ENCODE data around the gene TNFRSF9. TPM values are rescaled to one million over a fixed set of nuclear protein-coding genes. Genes with fewer than 3 reads are reported as not detected.
A peak's percentile ranks its signal among the peaks of the same experiment; 100 is the strongest.

TNFRSF9 gene
- total RNA-seq, 1 experiment from 2014 or later, result not detected

DNA sequence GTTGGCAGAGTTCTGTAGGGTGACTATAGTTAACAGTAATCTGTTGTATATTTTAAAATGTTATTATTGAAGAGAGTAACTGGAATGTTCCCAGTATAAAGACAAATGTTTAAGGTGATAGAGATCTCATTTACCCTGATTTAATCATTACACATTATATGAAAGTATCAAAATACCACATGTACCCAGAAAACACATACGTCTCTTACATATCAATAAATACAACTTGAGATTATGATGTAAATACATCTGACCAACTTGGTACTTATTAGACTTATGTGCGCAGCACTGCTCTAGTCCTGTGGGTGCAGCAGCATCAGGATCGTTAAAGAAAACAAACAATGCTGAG is 20.2 kb upstream of the TNFRSF9 start:
- H3K4me1 Mint-ChIP-seq, result peaks cover 15 to 20% of the 10 kb centered on the region in 2 experiments
- Histone ChIP-seq H3K27me3 (ENCODE audit: insufficient read depth, low read length) (no peaks in the 10 kb centered on the region), H3T11ph (ENCODE audit: low read length) (no peak overlapping the region), H2AK5ac (ENCODE audit: insufficient read length, low read length) (no peak overlapping the region), H4K5ac (ENCODE audit: insufficient read length, low read depth, low read length) (no peak overlapping the region), H4K20me1 (ENCODE audit: control insufficient read depth, insufficient read depth, insufficient read length) (no peaks in the 10 kb centered on the region), H3K18ac (ENCODE audit: insufficient read length, low read depth, low read length) (no peak overlapping the region), H3K23ac (ENCODE audit: insufficient read length, low read depth, low read length) (no peak overlapping the region), H3K4me2 (ENCODE audit: insufficient read depth, insufficient read length, low read length) (peak overlapping the region; percentile 96), H2BK5ac (ENCODE audit: insufficient read length, low read length) (no peak overlapping the region), H3K79me2 (ENCODE audit: insufficient read depth, low read length) (peaks cover 3% of the 10 kb centered on the region; the same call in 1 of the 2 replicates), H3K14ac (ENCODE audit: insufficient read depth, low read length) (peak overlapping the region; percentile 84; the same call in 1 of the 2 replicates), H3K9ac (ENCODE audit: extremely low read depth, insufficient read length, low read length) (peak overlapping the region; percentile 89), H3K27ac (ENCODE audit: insufficient read length, low read depth, low read length) (no peak overlapping the region), H2AFZ (ENCODE audit: low read length) (peak overlapping the region; percentile 46), H3K9me3 (ENCODE audit: control insufficient read depth, low read depth, low read length) (no peaks in the 10 kb centered on the region), H3K4ac (ENCODE audit: low read depth, low read length) (no peak overlapping the region), H4K91ac (ENCODE audit: insufficient read length, low read depth, low read length) (no peak overlapping the region), H2BK20ac (ENCODE audit: low read depth, low read length, poor library complexity, severe bottlenecking) (no peak overlapping the region), H2BK15ac (ENCODE audit: low read depth, low read length) (no peak overlapping the region), H3K4me1 (ENCODE audit: insufficient read depth, low read length) (no peaks in the 10 kb centered on the region), H3K79me1 (ENCODE audit: insufficient read depth, low read depth, low read length, poor library complexity, severe bottlenecking) (peaks cover 2% of the 10 kb centered on the region), H2BK12ac (ENCODE audit: insufficient read length, low read depth, low read length) (no peak overlapping the region), H3K23me2 (ENCODE audit: insufficient read length, low read depth, low read length, poor library complexity, severe bottlenecking) (peaks cover 2% of the 10 kb centered on the region), H4K8ac (replicated peaks; ENCODE audit: insufficient read length, low read depth, low read length) (no peak overlapping the region), H3K56ac (ENCODE audit: insufficient read length, low read depth, low read length) (no peak overlapping the region), H2BK120ac (ENCODE audit: low read depth, low read length, poor library complexity, severe bottlenecking) (no peak overlapping the region)
- H3K27ac Mint-ChIP-seq, result peak overlapping the region; percentile 95 to 96 (median 95)
- no peaks in the 10 kb centered on the region for H3K9me3 Mint-ChIP-seq
- no peak for DNase-seq
- H3K27me3 Mint-ChIP-seq (ENCODE audit: low read depth), result no peaks in the 10 kb centered on the region; the same call in 1 of the 2 replicates
- TF ChIP-seq, protein P1, sequence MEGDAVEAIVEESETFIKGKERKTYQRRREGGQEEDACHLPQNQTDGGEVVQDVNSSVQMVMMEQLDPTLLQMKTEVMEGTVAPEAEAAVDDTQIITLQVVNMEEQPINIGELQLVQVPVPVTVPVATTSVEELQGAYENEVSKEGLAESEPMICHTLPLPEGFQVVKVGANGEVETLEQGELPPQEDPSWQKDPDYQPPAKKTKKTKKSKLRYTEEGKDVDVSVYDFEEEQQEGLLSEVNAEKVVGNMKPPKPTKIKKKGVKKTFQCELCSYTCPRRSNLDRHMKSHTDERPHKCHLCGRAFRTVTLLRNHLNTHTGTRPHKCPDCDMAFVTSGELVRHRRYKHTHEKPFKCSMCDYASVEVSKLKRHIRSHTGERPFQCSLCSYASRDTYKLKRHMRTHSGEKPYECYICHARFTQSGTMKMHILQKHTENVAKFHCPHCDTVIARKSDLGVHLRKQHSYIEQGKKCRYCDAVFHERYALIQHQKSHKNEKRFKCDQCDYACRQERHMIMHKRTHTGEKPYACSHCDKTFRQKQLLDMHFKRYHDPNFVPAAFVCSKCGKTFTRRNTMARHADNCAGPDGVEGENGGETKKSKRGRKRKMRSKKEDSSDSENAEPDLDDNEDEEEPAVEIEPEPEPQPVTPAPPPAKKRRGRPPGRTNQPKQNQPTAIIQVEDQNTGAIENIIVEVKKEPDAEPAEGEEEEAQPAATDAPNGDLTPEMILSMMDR (conservative IDR thresholded peaks at IDR 0.05), result no peak
- no CpG with 5 or more reads among the region's 3 CpGs for WGBS (ENCODE audit: extremely low coverage, insufficient read length, low lambda C conversion rate)
- peaks cover 27 to 40% (median 31%) of the 10 kb centered on the region in 3 experiments for H3K36me3 Mint-ChIP-seq (ENCODE audit: insufficient read depth in 1 of 3, low read depth in 3 of 3)
- H3K4me3 Mint-ChIP-seq, result peak overlapping the region; percentile 97
